RWPE2 (cell line): ENCODE data around the gene PSME2.

ENCODE experiments used
- ATAC-seq: fragments of 200-7000 bp; cut with Tn5 transposase; 3 replicates; pipeline ENCODE4 v1.9.1; 2021; ENCODE audit warnings: low read depth
- DNase-seq: peaks from one replicate; pipeline ENCODE4 v3.0.0-alpha.2; 2020; ENCODE audit warnings: low spot score
- H3K27ac ChIP-seq: fragments of 450-650 bp; 2 replicates; pipeline ENCODE4 v1.5.1; 2017; ENCODE audit warnings: mild to moderate bottlenecking; ENCODE audit not compliant: poor library complexity, severe bottlenecking
- H3K27me3 ChIP-seq: fragments of 250-450 bp; sonication (Bioruptor Pico); 2 replicates; pipeline ENCODE4 v1.5.1; 2021; ENCODE audit warnings: mild to moderate bottlenecking, moderate library complexity; ENCODE audit not compliant: insufficient read depth, poor library complexity, severe bottlenecking
- H3K36me3 ChIP-seq: fragments of 250-450 bp; sonication (Bioruptor Pico); 2 replicates; pipeline ENCODE4 v1.5.1; 2020; ENCODE audit warnings: low read depth, mild to moderate bottlenecking, moderate library complexity
- H3K4me1 ChIP-seq: fragments of 250-450 bp; sonication (Bioruptor Pico); 2 replicates; pipeline ENCODE4 v1.5.1; 2021; ENCODE audit warnings: mild to moderate bottlenecking, moderate library complexity; ENCODE audit not compliant: insufficient read depth, poor library complexity, severe bottlenecking
- H3K4me3 ChIP-seq: fragments of 250-450 bp; sonication (Bioruptor Pico); 2 replicates; pipeline ENCODE4 v1.5.1; 2021; ENCODE audit warnings: mild to moderate bottlenecking, moderate library complexity; ENCODE audit not compliant: severe bottlenecking
- H3K9me3 ChIP-seq: fragments of 250-450 bp; sonication (Bioruptor Pico); 2 replicates; pipeline ENCODE4 v1.5.1; 2021; ENCODE audit warnings: mild to moderate bottlenecking, moderate library complexity; ENCODE audit not compliant: severe bottlenecking
- TF ChIP-seq, protein P1 (sequence below): fragments of 450-650 bp; IDR thresholded peaks from one replicate; pipeline ENCODE4 v1.5.1; 2017; ENCODE audit warnings: mild to moderate bottlenecking, moderate library complexity; ENCODE audit not compliant: poor library complexity, severe bottlenecking

PSME2 gene

DNA sequence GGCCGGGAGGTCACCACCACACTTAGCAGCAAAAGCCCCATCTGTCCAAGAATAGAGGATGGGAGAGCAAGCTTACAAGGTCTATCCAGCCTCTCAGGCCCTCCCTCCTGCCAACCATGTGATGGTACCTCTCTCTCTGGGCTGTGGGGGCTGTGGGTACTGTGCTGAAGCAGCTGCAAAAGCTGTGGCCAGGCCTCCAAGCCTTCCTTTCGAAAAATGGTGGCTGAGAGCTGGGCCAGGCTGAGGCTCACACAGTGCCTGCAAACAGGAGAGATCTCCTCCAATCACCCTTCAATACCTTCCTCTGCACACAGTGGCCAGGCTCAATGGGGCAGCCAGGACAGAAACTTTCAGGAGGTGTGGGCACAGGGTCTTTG lies 41.1 kb upstream of the PSME2 start:
- H3K27me3 ChIP-seq: no peaks in the 10 kb centered on the region
- peaks cover 4% of the 10 kb centered on the region for H3K4me1 ChIP-seq
- peaks cover 69% of the 10 kb centered on the region for H3K36me3 ChIP-seq
- ATAC-seq: no peak
- H3K9me3 ChIP-seq: no peaks in the 10 kb centered on the region
- DNase-seq: no peak
- H3K4me3 ChIP-seq: peak overlapping the region; percentile 77
- TF ChIP-seq, protein P1, sequence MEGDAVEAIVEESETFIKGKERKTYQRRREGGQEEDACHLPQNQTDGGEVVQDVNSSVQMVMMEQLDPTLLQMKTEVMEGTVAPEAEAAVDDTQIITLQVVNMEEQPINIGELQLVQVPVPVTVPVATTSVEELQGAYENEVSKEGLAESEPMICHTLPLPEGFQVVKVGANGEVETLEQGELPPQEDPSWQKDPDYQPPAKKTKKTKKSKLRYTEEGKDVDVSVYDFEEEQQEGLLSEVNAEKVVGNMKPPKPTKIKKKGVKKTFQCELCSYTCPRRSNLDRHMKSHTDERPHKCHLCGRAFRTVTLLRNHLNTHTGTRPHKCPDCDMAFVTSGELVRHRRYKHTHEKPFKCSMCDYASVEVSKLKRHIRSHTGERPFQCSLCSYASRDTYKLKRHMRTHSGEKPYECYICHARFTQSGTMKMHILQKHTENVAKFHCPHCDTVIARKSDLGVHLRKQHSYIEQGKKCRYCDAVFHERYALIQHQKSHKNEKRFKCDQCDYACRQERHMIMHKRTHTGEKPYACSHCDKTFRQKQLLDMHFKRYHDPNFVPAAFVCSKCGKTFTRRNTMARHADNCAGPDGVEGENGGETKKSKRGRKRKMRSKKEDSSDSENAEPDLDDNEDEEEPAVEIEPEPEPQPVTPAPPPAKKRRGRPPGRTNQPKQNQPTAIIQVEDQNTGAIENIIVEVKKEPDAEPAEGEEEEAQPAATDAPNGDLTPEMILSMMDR: no peak
- H3K27ac ChIP-seq: no peak overlapping the region

DNA sequence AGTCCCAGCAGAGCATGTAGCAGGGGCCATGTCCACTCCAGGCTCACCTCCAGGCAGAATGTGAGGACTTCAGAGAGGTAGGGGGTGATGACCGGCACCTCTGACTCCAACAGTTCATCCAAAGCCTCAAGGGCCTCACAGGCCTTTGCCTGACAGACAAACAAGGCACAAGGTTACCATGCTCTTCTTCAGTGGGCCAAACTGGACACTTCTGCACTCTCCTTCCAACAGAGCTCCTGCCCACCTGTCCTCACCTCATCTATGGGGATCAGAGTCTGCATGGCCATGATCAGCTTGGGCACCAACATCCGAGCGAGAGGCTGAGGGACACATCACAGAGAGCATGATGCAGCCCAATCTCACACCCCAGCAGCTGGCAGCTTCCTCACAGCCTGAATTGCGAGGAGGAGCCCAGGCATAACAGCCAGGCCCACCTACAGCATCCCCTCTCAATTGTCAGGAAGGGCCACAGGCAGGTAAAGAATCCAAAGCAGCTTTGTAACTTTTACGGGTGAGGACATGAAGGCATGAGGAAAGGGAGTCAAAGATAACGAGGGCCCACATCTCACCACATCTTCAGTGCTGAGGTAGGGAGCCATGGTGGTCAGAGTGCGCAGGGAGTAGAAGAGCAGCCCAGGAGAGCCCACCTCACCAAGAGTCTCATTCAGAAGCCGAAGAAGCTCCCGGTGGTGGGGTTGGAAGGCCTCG lies 40.6 kb upstream of the PSME2 start:
- TF ChIP-seq, protein P1: no peak
- peaks cover 65% of the 10 kb centered on the region for H3K36me3 ChIP-seq
- no peaks in the 10 kb centered on the region for H3K9me3 ChIP-seq
- H3K4me3 ChIP-seq: no peak overlapping the region
- ATAC-seq: no peak
- H3K27me3 ChIP-seq: no peaks in the 10 kb centered on the region
- H3K4me1 ChIP-seq: peaks cover 4% of the 10 kb centered on the region
- no peak overlapping the region for H3K27ac ChIP-seq
- no peak for DNase-seq

DNA sequence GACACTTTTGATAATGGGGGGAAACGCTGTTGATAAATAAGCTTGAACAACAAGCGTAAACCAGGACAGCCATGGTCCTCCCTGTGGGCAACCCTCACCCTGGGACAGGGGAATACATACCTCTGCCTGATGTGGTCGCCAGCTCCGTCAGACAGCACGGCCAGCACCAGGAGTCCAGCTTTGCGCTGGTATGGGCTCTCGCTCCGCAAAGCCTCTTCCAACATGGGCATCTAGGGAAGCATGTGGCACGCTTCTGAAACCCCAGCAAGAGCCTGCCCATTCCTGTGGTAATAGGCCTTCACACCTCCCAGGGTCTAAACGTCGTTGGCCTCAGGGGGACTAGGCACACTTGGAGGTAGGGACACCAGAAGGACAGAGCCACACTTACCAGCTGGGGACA lies 39.3 kb upstream of the PSME2 start:
- no peak overlapping the region for H3K4me3 ChIP-seq
- no peaks in the 10 kb centered on the region for H3K27me3 ChIP-seq
- no peak for ATAC-seq
- H3K4me1 ChIP-seq: peaks cover 4% of the 10 kb centered on the region
- TF ChIP-seq, protein P1: no peak
- no peak for DNase-seq
- peaks cover 67% of the 10 kb centered on the region for H3K36me3 ChIP-seq
- H3K27ac ChIP-seq: no peak overlapping the region
- no peaks in the 10 kb centered on the region for H3K9me3 ChIP-seq

DNA sequence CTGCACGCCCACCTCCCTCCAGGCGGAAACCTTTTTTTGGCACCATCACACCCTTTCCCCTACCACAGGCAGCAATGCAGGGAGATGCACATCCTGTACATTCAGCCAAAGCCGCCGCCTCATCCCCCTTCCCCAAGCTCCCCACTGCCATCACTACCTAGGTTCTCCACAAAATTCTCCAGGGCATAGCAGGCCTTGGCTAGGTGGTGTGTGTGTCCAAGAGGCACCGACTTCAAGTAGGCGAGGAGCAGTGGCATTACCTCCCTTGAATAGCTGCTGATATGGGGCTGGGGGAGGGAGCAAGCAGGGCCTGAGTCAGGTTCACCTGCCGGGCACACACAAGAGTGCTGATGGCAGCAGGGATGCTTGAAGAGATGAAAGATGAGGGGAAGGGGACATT lies 38.6 kb upstream of the PSME2 start:
- Histone ChIP-seq H3K36me3 (peaks cover 74% of the 10 kb centered on the region), H3K27ac (no peak overlapping the region), H3K4me3 (no peak overlapping the region), H3K9me3 (no peaks in the 10 kb centered on the region), H3K27me3 (no peaks in the 10 kb centered on the region), H3K4me1 (peaks cover 4% of the 10 kb centered on the region)
- ATAC-seq (no peak), DNase-seq (no peak)
- TF ChIP-seq, protein P1: no peak
